GM19099 (cell line): Measurements from ENCODE around the gene VAPB.

Experiments used
- POLR2A ChIP-seq: IDR thresholded peaks from 3 replicates; pipeline ENCODE4 v1.6.1; 2011; ENCODE audit warnings: low read depth; ENCODE audit not compliant: insufficient read length; ENCODE audit errors: extremely low read depth

VAPB gene

DNA sequence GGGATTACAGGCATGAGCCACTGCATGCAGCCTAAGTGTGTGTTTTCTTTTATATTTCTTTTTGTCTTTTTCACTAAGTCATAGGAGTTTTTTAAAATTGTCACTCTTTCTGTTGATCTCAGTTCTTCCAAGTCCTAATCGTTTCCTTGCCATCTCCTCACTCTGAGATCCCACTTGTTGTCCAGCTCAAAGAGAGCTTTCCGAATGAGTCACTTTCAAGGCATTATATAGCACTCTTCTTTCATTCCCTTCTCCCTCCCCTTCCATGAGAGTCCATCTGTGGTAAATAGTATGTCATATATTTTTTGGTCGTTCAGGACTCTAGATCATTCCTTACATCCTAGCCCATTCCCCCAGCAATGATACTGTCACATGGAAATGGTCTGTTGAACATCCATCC, 4.3 kb downstream of the VAPB start:
- TF ChIP-seq POLR2A: no peak

DNA sequence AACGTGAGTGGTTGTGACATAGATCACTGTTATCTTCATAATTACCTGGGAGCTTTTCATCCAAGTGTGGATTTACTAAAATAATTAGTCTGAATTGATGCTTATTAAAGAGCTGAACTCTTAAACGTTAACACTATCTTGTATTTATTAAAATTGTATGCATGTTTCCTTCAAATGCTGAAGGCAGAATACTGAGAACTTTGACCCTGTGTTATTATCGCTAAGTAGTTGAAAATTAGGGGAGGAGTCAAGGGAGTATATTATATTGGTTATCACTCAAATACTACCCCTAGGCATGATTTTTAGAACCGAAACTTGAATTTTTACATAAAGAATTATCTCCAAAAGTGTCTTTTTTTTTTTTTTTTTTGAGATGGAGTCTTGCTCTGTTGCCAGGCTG, 5.8 kb downstream of the VAPB start:
- TF ChIP-seq POLR2A: no peak

- TF ChIP-seq POLR2A: no peak
Measured at GRCh38 chr20:58395604-58396003, 6.6 kb downstream of the VAPB start.

DNA sequence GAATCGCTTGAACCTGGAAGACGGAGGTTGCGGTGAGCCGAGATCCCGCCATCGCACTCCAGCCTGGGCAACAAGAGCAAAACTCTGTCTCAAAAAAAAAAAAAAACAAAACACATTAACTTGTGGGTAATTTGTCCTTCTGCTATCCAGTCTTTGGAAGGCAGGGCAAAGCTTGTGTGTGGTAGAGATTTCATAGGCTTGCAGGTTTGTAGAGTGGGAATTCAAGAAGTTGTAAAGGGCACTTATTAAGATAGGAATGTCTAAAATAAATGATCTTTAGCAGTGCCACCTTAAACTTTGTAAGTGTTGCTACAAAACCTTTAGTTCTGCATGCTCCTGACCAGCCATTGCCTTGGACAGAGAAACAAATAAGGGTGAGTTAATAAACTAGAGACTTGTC, 8.4 kb downstream of the VAPB start:
- TF ChIP-seq POLR2A: no peak

GRCh38 chr20:58398254-58398653, 9.2 kb downstream of the VAPB start:
- no peak for TF ChIP-seq POLR2A

- TF ChIP-seq POLR2A: no peak
Measured at GRCh38 chr20:58399926-58400325, 10.9 kb downstream of the VAPB start.

DNA sequence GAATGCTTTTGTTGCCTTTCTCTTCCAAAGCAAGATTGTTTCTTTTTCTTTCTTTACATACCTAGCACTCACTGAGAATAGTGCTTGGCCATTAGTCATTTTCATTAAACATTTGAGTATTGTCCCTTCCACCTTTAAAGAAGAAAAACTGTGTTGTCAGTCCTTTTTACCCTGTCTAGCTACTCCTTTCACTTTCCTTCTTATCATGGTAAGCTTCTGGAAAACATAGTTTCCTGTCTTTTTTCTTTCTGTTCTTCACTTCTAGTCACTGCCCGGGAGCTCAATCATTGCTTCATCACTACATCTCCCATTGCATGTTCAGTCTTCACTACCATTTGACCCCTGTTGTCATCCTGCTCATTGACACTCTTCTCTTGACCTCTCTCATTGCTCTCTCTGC, 12.1 kb downstream of the VAPB start:
- no peak for TF ChIP-seq POLR2A

DNA sequence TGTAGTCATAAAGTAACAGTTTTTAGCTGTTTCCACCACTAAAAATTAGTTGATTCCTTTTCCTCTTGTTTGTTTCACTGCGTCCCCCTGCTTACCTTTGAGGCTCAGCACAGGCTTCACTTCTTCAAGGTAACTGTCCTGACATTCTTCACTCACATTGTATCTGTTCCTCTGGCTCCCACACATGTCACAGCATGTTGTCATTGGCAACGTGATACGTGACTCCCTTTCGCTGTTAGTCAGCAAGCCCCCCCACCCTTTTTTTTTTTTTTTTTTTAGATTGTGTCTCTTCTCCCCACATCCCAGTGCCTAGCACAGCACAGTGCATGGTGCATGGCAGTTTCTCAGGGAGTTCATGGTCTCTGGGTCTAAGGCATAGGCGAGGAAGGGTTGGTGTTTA, 13.3 kb downstream of the VAPB start:
- no peak for TF ChIP-seq POLR2A

GRCh38 chr20:58402827-58403226, 13.8 kb downstream of the VAPB start:
- TF ChIP-seq POLR2A: no peak

GRCh38 chr20:58403272-58403671, 14.2 kb downstream of the VAPB start:
- no peak for TF ChIP-seq POLR2A

DNA sequence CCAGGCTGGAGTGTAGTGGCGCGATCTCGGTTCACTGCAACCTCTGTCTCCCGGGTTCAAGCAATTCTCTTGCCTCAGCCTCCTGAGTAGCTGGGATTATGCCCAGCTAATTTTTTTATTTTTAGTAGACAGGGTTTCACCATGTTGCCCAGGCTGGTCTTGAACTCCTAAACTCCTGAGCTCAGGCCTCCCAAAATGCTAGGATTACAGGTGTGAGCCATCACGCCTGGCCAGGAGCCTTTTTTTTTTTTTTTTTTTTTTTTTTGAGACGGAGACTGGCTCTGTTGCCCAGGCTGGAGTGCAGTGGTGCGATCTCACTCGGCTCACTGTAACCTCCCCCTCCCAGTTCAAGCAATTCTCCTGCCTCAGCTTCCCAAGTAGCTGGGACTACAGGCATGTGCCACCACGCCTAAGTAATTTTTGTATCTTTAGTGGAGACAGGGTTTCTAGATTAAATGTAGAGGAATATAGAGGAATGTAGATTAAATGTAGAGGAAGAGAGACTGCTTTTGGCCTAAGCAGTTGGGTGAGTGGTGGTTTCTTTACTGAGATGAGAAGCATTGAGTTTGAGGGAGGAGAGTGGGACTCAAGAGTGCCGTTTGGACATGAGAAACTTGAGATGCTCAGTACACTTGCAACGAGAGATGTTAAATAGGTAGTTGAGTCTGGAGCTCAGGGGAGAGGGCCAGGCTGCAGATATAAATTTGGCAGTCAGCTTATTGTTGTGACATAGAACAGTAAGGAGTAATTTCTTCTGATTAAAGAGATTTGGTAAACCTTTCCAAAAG, 16.7 kb downstream of the VAPB start:
- TF ChIP-seq POLR2A: no peak

GRCh38 chr20:58406422-58407001, 17.5 kb downstream of the VAPB start:
- TF ChIP-seq POLR2A: no peak

DNA sequence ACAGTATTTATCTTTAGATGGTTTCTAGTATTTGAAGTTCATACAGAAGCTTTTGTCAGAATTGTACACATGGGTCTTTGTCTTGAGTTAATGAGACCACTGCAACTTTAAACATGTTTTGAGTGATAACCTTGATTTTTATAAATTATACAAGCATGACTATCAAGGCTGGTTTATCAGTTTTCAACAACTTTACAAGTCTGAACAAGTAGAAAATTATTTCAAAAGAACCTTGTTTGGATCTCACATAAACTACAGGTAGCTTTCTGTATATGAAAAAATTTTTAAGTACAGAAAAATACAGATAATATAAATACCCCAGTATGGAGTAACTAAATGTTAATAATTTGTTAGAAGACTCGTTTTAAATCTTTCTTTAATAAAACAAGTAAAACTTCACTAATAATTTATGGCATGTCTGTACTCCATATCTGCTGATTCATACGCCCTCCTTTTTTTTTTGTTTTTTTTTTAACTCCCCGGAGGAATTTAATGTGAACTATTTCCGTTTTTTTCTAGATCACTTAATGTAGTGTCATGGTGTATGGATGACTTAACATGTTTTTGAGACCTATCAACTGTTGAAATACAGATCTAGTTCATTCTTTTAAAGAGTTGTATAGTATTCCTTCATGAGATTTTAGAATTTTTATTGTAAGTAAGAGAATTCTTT, 18.3 kb downstream of the VAPB start:
- TF ChIP-seq POLR2A: no peak

- no peak for TF ChIP-seq POLR2A
Measured at GRCh38 chr20:58407966-58408557, 19.0 kb downstream of the VAPB start.

GRCh38 chr20:58408603-58409246, 19.7 kb downstream of the VAPB start:
- TF ChIP-seq POLR2A: no peak
